ENCODE data around the gene BCL11B. TPM values are rescaled to one million over a fixed set of nuclear protein-coding genes. Genes with fewer than 3 reads are reported as not detected.

Gene BCL11B
- total RNA-seq, 1 donor from 2014 or later = 2.6 TPM

DNA sequence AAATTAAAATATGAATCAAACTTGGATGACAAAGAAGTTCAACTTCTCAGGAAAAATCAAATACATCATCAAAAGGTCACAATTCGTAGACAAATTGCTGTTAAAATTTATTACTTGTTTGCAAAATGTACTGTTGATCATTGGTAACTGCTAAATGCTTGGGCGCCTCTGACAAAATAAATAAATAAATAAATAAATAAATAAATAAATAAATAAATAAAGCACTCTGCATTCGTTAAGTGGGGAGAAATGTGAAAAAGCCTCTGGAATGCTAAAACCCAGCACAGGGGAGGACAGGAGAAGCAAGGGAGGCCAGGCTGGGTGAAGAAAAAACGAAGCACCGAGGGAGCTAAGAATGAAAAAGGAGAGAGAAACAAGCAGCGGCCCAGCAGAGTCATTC lies 115.2 kb downstream of the BCL11B start:
- TF ChIP-seq, protein P1, sequence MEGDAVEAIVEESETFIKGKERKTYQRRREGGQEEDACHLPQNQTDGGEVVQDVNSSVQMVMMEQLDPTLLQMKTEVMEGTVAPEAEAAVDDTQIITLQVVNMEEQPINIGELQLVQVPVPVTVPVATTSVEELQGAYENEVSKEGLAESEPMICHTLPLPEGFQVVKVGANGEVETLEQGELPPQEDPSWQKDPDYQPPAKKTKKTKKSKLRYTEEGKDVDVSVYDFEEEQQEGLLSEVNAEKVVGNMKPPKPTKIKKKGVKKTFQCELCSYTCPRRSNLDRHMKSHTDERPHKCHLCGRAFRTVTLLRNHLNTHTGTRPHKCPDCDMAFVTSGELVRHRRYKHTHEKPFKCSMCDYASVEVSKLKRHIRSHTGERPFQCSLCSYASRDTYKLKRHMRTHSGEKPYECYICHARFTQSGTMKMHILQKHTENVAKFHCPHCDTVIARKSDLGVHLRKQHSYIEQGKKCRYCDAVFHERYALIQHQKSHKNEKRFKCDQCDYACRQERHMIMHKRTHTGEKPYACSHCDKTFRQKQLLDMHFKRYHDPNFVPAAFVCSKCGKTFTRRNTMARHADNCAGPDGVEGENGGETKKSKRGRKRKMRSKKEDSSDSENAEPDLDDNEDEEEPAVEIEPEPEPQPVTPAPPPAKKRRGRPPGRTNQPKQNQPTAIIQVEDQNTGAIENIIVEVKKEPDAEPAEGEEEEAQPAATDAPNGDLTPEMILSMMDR (IDR thresholded peaks at IDR 0.05; ENCODE audit: partially characterized antibody, unreplicated experiment) = no peak
- Mint-ChIP-seq H3K36me3 (ENCODE audit: unreplicated experiment) (peaks cover 5% of the 10 kb centered on the region), H3K4me3 (ENCODE audit: unreplicated experiment) (no peak overlapping the region), H3K9me3 (ENCODE audit: unreplicated experiment) (no peaks in the 10 kb centered on the region), H3K4me1 (ENCODE audit: low read depth, unreplicated experiment) (peaks cover 8% of the 10 kb centered on the region), H3K27me3 (ENCODE audit: unreplicated experiment) (no peaks in the 10 kb centered on the region), H3K27ac (ENCODE audit: unreplicated experiment) (no peak overlapping the region)
- no peak for DNase-seq

DNA sequence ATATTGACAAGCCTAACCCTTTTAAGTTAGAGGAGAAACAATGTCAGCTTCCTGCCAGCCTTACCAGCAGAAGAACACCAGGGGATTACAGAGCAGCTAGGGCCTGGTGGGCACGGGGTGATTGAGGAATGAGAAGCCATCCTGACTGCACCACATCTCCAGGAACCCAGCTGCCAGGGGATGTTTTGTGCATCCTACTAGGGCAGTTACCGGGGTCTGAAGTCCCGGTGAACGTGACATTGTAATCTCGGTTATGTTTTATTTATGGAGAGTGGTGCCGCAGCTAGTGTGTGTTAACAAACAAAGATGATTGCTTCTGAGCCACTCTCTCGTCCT lies 115.9 kb downstream of the BCL11B start:
- Mint-ChIP-seq H3K27ac (ENCODE audit: unreplicated experiment) (no peak overlapping the region), H3K27me3 (ENCODE audit: unreplicated experiment) (no peaks in the 10 kb centered on the region), H3K4me3 (ENCODE audit: unreplicated experiment) (no peak overlapping the region), H3K4me1 (ENCODE audit: low read depth, unreplicated experiment) (peaks cover 8% of the 10 kb centered on the region), H3K36me3 (ENCODE audit: unreplicated experiment) (no peaks in the 10 kb centered on the region), H3K9me3 (ENCODE audit: unreplicated experiment) (no peaks in the 10 kb centered on the region)
- DNase-seq = no peak
- TF ChIP-seq, protein P1 (IDR thresholded peaks at IDR 0.05; ENCODE audit: partially characterized antibody, unreplicated experiment) = no peak

DNA sequence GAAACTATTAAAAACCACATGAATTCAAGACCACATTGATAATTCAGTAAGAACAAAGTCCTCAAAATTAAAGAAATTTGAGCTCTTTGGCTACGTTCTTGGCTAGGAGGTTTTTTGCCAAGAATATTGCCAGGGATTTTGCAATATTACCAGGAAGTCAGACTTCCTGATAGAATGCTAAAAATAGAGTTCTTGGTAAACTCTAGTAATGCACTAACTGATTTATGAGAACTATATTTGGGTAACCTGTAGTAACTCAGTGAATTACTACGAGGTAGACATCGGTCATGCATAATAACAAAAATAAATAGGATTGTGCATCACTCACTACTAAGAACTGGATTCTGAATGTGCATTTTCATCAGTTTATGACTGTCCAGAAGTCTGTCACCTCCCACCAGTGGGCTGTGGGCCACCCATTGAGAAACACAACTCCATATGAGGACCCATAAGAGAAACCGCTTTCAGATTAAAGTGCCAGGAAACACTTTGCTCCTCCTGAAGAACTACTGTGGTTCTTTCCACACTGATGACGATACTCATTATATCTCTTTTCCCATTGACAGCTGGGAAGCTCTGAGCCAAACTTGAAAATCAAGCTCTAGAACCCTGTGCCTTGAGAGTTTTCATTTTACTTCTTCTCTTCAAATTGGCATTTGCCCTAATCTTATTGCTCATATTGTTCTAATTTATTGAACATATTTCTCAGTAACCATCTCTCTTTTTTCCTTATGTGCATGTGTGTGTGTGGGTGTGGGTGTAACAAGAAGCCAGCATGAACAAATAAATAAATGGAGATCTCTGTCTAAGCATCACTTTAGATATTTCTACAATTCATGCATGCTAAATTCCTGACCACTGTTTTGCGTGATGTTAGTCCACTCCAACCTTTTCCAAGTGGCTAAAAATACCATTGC lies 116.6 kb downstream of the BCL11B start:
- H3K4me3 Mint-ChIP-seq (ENCODE audit: unreplicated experiment) = no peak overlapping the region
- no peak overlapping the region for H3K27ac Mint-ChIP-seq (ENCODE audit: unreplicated experiment)
- peaks cover 8% of the 10 kb centered on the region for H3K4me1 Mint-ChIP-seq (ENCODE audit: low read depth, unreplicated experiment)
- TF ChIP-seq, protein P1 (IDR thresholded peaks at IDR 0.05; ENCODE audit: partially characterized antibody, unreplicated experiment) = no peak
- no peak for DNase-seq
- H3K9me3 Mint-ChIP-seq (ENCODE audit: unreplicated experiment) = no peaks in the 10 kb centered on the region
- H3K36me3 Mint-ChIP-seq (ENCODE audit: unreplicated experiment) = no peaks in the 10 kb centered on the region
- no peaks in the 10 kb centered on the region for H3K27me3 Mint-ChIP-seq (ENCODE audit: unreplicated experiment)

DNA sequence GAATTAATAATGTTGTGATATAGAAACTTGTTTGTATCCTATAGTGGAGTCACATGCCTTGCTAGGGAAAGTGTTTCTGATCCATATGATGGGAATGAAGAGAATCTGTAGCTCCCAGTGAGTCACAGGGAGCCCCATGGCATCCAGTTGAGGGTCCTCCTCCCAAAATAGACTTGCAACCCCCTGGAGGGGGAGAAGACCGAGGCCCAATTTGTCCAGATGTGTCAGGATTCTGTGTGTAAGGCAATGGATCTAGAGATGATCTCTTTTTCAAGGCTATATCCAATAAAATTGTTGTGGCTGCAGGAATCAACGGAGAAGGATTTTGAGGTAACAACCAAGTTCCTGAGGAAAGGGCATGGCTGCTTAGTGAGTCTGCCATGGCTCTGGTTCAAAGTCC lies 121.8 kb downstream of the BCL11B start:
- Mint-ChIP-seq H3K9me3 (ENCODE audit: unreplicated experiment) (peaks cover 4% of the 10 kb centered on the region), H3K36me3 (ENCODE audit: unreplicated experiment) (no peaks in the 10 kb centered on the region), H3K27me3 (ENCODE audit: unreplicated experiment) (peaks cover 5% of the 10 kb centered on the region), H3K4me3 (ENCODE audit: unreplicated experiment) (no peak overlapping the region), H3K4me1 (ENCODE audit: low read depth, unreplicated experiment) (no peaks in the 10 kb centered on the region), H3K27ac (ENCODE audit: unreplicated experiment) (no peak overlapping the region)
- no peak for DNase-seq
- TF ChIP-seq, protein P1 (IDR thresholded peaks at IDR 0.05; ENCODE audit: partially characterized antibody, unreplicated experiment) = no peak

DNA sequence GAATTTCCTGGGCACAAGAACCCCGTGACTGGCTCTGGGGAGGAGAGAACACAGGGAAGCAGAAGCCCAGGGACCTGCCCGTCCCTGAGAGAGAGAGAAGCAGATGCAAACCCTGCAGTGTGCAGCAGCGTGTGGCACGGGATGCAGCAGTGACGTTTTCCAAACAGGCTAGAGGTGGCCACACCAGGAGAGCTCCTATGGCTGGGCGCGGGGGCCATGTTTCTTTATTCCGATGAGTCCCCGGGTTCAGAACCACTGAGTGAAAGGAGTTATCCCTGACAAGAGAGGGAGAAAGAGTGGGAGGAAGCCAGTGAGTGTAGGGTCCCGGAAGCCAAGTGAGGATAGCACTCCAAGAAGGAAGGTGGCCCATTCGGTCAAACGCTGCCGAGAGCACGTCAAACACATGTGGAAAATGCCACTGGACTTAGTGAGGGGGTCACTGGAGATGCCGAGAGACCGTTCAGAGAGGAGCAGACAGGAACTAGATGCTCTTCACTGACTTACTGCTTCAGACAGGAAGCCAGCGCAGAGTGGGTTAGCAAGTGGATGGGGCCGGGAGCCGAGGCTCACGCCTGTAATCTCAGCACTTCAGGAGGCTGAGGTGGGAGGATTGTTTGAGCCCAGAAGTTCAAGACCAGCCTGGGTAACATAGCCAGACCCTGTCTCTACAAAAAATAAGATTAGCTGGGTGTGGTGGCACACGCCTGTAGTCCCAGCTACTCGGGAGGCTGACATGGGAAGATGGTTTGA lies 123.0 kb downstream of the BCL11B start:
- Mint-ChIP-seq H3K9me3 (ENCODE audit: unreplicated experiment) (peaks cover 4% of the 10 kb centered on the region), H3K36me3 (ENCODE audit: unreplicated experiment) (no peaks in the 10 kb centered on the region), H3K27me3 (ENCODE audit: unreplicated experiment) (peaks cover 5% of the 10 kb centered on the region), H3K4me3 (ENCODE audit: unreplicated experiment) (no peak overlapping the region), H3K4me1 (ENCODE audit: low read depth, unreplicated experiment) (no peaks in the 10 kb centered on the region), H3K27ac (ENCODE audit: unreplicated experiment) (no peak overlapping the region)
- DNase-seq = no peak
- TF ChIP-seq, protein P1 (IDR thresholded peaks at IDR 0.05; ENCODE audit: partially characterized antibody, unreplicated experiment) = no peak

All from glutamatergic neuron (in vitro differentiated cells).